Right cardiac atrium (tissue), 5 donors: ENCODE data around the gene TMCC2. TPM values are rescaled to one million over a fixed set of nuclear protein-coding genes. Genes with fewer than 3 reads are reported as not detected.
"Not testable (repeated sequence)": the region's sequence is repeated elsewhere in the genome, so short reads cannot be mapped to it uniquely, and the experiment has no call there.

Source experiments
- ATAC-seq, 2 donors: fragments of 200-7000 bp; cut with Tn5 transposase; one replicate each; pipeline versions ENCODE4 v1.8.0 to v1.9.1; 2020; ENCODE audit warnings: moderate library complexity in 2 of 2, mild to moderate bottlenecking in 1 of 2
- DNase-seq, 3 donors: peaks; one replicate each; pipeline ENCODE4 v3.0.0-alpha.2; 2020
- H3K27ac ChIP-seq: one replicate; pipeline ENCODE4 v1.5.1; 2013; ENCODE audit warnings: mild to moderate bottlenecking, low read length, control low read depth, moderate library complexity
- H3K27me3 ChIP-seq: one replicate; pipeline ENCODE4 v1.6.1; 2013; ENCODE audit not compliant: control insufficient read depth, insufficient read depth
- H3K4me1 ChIP-seq: one replicate; pipeline ENCODE4 v1.6.1; 2013; ENCODE audit warnings: low read length; ENCODE audit not compliant: control insufficient read depth, insufficient read depth
- H3K4me3 ChIP-seq: one replicate; pipeline ENCODE4 v1.5.1; 2013; ENCODE audit warnings: low read length, control low read depth
- H3K9me3 ChIP-seq: one replicate; pipeline ENCODE4 v1.6.1; 2013; ENCODE audit warnings: low read length; ENCODE audit not compliant: control insufficient read depth
- WGBS: extraction: QIAGEN DNeasy Blood & Tissue Kit; methylation state at CpG from one replicate; pipeline ENCODE4 v1.1.7; 2013; 5-methylcytosine and 5-hydroxymethylcytosine counted together
- intact Hi-C, 4 donors: fragments of 100-400 bp; cut with DNase I; formaldehyde crosslinking; loops; one replicate each; pipeline versions ENCODE4 v1.11.0 to v1.14.0; 2022 to 2023
- long read RNA-seq, 4 donors: library from polyadenylated mRNA; unstranded; transcript quantifications; one replicate each; pipeline ENCODE4 v2.0.0, GENCODE V29; 2020 to 2021
- polyA plus RNA-seq: library from polyadenylated mRNA; stranded (reverse); fragments of 200-250 nt; gene quantifications from one replicate; pipeline ENCODE4 v1.2.3, GENCODE V29; 2013
- total RNA-seq, 4 donors: library from RNA; stranded (reverse); fragmentation: NEBNext Ultra II Directional; extraction: Animal tissue kit (Norgen Biotek cat#: 25700); gene quantifications; one replicate each; pipeline ENCODE4 v1.2.1, GENCODE V29; 2021
- donor health status: healthy with polysubstance abuse.
- donor health status: DM: no; HTN: yes; CAD: no.
- donor health status: DM: no; HTN: no; CAD: no.
- donor health status: DM: no; HTN: yes; CAD: no; lungs with severe emphysema.
- donor health status: DM: yes; HTN: yes; CAD: no.

TMCC2 gene, protein sequence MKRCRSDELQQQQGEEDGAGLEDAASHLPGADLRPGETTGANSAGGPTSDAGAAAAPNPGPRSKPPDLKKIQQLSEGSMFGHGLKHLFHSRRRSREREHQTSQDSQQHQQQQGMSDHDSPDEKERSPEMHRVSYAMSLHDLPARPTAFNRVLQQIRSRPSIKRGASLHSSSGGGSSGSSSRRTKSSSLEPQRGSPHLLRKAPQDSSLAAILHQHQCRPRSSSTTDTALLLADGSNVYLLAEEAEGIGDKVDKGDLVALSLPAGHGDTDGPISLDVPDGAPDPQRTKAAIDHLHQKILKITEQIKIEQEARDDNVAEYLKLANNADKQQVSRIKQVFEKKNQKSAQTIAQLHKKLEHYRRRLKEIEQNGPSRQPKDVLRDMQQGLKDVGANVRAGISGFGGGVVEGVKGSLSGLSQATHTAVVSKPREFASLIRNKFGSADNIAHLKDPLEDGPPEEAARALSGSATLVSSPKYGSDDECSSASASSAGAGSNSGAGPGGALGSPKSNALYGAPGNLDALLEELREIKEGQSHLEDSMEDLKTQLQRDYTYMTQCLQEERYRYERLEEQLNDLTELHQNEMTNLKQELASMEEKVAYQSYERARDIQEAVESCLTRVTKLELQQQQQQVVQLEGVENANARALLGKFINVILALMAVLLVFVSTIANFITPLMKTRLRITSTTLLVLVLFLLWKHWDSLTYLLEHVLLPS
- total RNA-seq (10 to 100 TPM in 3 of 4 donors, 1 to 10 TPM in 1; 6.5 to 15.9 (median 13.2) TPM), polyA plus RNA-seq (15.7 TPM)
- long read RNA-seq, donor 1, transcript TMCC2-203 (5 exons, 3,738 nt), result major isoform, 36 of 51 reads
- long read RNA-seq, donor 1, partial matches to known transcripts, result 10 of 51 reads
- long read RNA-seq, donor 1, other reads (novel, unspliced or antisense), result 5 of 51 reads
- long read RNA-seq, donor 2, transcript TMCC2-203 (5 exons, 3,738 nt), result major isoform, 29 of 38 reads
- long read RNA-seq, donor 2, partial matches to known transcripts, result 5 of 38 reads
- long read RNA-seq, donor 2, other reads (novel, unspliced or antisense), result 3 of 38 reads
- long read RNA-seq, donor 3, transcript TMCC2-203 (5 exons, 3,738 nt), result major isoform, 12 of 34 reads
- long read RNA-seq, donor 3, partial matches to known transcripts, result 14 of 34 reads
- long read RNA-seq, donor 3, other reads (novel, unspliced or antisense), result 5 of 34 reads
- long read RNA-seq, donor 4, transcript TMCC2-203 (5 exons, 3,738 nt), result major isoform, 6 of 12 reads
- long read RNA-seq, donor 4, partial matches to known transcripts, result 1 of 12 reads
- long read RNA-seq, donor 4, other reads (novel, unspliced or antisense), result 2 of 12 reads

DNA sequence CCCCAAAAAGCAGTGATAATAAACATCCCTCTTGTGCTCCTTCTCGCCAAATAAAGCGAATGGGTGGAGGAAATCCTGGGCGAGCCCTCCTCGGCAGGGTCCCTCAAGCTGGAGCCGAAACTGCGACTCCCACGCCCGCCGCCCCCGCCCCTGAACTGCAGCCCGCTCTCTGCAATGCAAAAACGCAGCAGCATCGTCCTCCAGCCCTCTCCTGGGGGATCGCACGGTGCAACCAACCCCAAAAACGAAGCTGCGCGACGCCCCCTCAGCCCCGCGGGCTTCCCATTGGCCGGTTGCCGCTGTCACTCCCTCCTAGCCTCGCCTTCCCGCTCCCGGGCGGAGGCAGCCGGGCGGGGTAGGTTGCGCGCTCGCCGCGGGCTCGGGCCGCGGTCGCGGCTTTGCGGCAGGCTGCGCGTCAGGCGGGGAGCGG lies at the start of gene TMCC2:
Gene TMCC2, plus strand, starts transcription at position 363 of the 430 bp plus-strand sequence. CDS start 619 bp downstream, outside the sequence.
- intact Hi-C loops, result no loop called here
- peaks cover 4% of the 10 kb centered on the region for H3K4me1 ChIP-seq
- peak; percentile 92 to 97 (median 97) for DNase-seq
- H3K9me3 ChIP-seq, result no peaks in the 10 kb centered on the region
- H3K27me3 ChIP-seq, result no peaks in the 10 kb centered on the region
- under 1% methylated on average over 44 of the region's 44 CpGs for WGBS
- peak within 1 kb of the TSS; percentile 80 for H3K4me3 ChIP-seq
- peak; percentile 96 to 97 for ATAC-seq
- peak within 1 kb of the TSS; percentile 34 for H3K27ac ChIP-seq

DNA sequence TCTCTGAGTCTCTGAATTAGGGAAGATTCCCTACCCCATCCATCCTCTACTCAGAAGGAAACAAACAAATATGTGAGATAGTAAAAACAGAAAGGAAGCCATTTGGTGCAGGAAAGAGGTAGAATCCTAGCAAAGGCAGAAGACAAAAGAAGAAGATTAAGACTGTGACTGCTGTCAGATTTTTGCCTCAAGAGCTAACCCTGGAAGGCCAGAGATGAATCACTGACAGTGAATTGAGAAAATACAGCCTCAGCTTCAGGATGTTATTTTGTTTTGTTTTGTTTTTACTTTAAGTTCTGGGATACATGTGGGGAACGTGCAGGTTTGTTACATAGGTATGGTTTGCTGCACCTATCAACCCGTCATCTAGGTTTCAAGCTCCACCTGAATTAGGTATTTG lies 47.9 kb upstream of the TMCC2 start:
- DNase-seq, result no peak
- Histone ChIP-seq H3K4me1 (peaks cover 2% of the 10 kb centered on the region), H3K27me3 (no peaks in the 10 kb centered on the region), H3K27ac (no peak overlapping the region), H3K9me3 (no peaks in the 10 kb centered on the region), H3K4me3 (no peak overlapping the region)
- 83% methylated on average over 2 of the region's 2 CpGs for WGBS
- intact Hi-C loops, result loop anchor here in 1 of 4 donors (10.0 kb wide), 1 partner anchor 75 kb away; no protein-coding TSS in a partner anchor
- ATAC-seq, result no peak

- intact Hi-C loops, result loop anchor here in 1 of 4 donors (10.0 kb wide), 1 partner anchor 74 kb away; no protein-coding TSS in a partner anchor
- H3K27ac ChIP-seq, H3K4me3 ChIP-seq, H3K9me3 ChIP-seq, DNase-seq, ATAC-seq, H3K4me1 ChIP-seq, H3K27me3 ChIP-seq: not testable (repeated sequence)
- 87% methylated on average over 7 of the region's 7 CpGs for WGBS
Measured at GRCh38 chr1:205180331-205180730, 47.4 kb upstream of the TMCC2 start.

DNA sequence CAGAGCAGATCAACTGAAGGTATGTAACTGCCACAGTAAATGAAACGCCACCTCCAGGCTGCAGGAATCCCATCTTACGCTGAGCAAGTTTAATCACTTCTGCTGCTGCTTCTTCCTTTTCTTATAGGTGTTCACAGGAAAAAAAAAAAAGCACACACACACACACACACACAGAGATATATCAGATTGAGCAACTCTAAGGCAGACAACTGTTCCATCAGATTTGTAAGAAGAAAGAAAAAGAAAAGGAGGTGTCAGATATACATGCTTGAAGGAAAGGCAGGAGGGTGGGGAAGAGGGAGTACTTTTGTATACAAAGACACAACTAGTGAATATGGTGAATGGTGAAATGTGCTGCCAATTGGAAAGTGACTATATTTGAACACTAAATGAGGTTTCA lies 44.8 kb upstream of the TMCC2 start:
- intact Hi-C loops, result loop anchor here in 1 of 4 donors (10.0 kb wide), 1 partner anchor 72 kb away; no protein-coding TSS in a partner anchor
- no peaks in the 10 kb centered on the region for H3K9me3 ChIP-seq
- peaks cover 2% of the 10 kb centered on the region for H3K4me1 ChIP-seq
- peak overlapping the region; percentile 49 for H3K27ac ChIP-seq
- H3K27me3 ChIP-seq, result no peaks in the 10 kb centered on the region
- WGBS, result over 99% methylated on average over 2 of the region's 2 CpGs
- H3K4me3 ChIP-seq, result no peak overlapping the region
- DNase-seq (no peak), ATAC-seq (no peak)

- peak overlapping the region; percentile 20 for H3K27ac ChIP-seq
Measured at GRCh38 chr1:205183676-205184335, 43.9 kb upstream of the TMCC2 start.

GRCh38 chr1:205186191-205186590 lies 41.6 kb upstream of the TMCC2 start:
- ATAC-seq, result no peak
- intact Hi-C loops, result loop anchor here in 1 of 4 donors (10.0 kb wide), 1 partner anchor 69 kb away; no protein-coding TSS in a partner anchor
- Histone ChIP-seq H3K4me3 (no peak overlapping the region), H3K9me3 (no peaks in the 10 kb centered on the region), H3K27ac (no peak overlapping the region), H3K27me3 (no peaks in the 10 kb centered on the region), H3K4me1 (peaks cover 2% of the 10 kb centered on the region)
- no peak for DNase-seq

More at GRCh38 chr1:205183676-205184335, 43.9 kb upstream of the TMCC2 start:
- WGBS, result 54% methylated on average over 4 of the region's 4 CpGs
- DNase-seq (no peak), ATAC-seq (peak; percentile 32 to 48)
- intact Hi-C loops, result loop anchor here in 1 of 4 donors (10.0 kb wide), 1 partner anchor 71 kb away; no protein-coding TSS in a partner anchor
- no peak overlapping the region for H3K4me3 ChIP-seq
- H3K27me3 ChIP-seq, result no peaks in the 10 kb centered on the region
- H3K4me1 ChIP-seq, result peaks cover 2% of the 10 kb centered on the region
- H3K9me3 ChIP-seq, result no peaks in the 10 kb centered on the region

- H3K9me3 ChIP-seq, result no peaks in the 10 kb centered on the region
- no peak for ATAC-seq
- no peak overlapping the region for H3K27ac ChIP-seq
- H3K4me1 ChIP-seq, result peaks cover 2% of the 10 kb centered on the region
- intact Hi-C loops, result loop anchor here in 1 of 4 donors (10.0 kb wide), 1 partner anchor 67 kb away; no protein-coding TSS in a partner anchor
- 92% methylated on average over 10 of the region's 10 CpGs for WGBS
- H3K4me3 ChIP-seq, result no peak overlapping the region
- H3K27me3 ChIP-seq, result no peaks in the 10 kb centered on the region
- no peak for DNase-seq
Measured at GRCh38 chr1:205187420-205187819, 40.3 kb upstream of the TMCC2 start.

- H3K9me3 ChIP-seq, result no peaks in the 10 kb centered on the region
- no peak overlapping the region for H3K4me3 ChIP-seq
- intact Hi-C loops, result loop anchor here in 1 of 4 donors (10.0 kb wide), 1 partner anchor 67 kb away; no protein-coding TSS in a partner anchor
- no peak overlapping the region for H3K27ac ChIP-seq
- 44% methylated on average over 2 of the region's 2 CpGs for WGBS
- no peak for DNase-seq
- H3K4me1 ChIP-seq, result peaks cover 2% of the 10 kb centered on the region
- no peaks in the 10 kb centered on the region for H3K27me3 ChIP-seq
- no peak for ATAC-seq
Measured at GRCh38 chr1:205188098-205188497, 39.6 kb upstream of the TMCC2 start.

DNA sequence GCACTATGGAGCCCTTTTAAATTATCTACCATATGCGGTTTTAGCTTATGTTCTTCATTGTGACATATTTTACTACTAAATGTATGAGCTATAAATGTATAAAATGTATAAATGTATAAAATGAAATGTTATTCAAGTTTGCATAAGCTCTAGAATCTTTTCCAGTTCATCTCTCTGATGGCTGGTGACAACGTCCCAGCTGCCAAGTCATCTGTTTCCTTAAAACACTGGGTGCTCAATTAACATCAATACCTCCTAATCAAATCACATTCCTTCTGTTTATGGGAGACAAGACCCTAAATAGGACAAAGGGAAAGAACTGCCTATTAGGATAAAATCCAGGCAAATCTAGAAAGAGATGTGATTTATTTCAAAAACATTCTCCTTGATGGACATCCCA lies 39.1 kb upstream of the TMCC2 start:
- Histone ChIP-seq H3K4me1 (peaks cover 2% of the 10 kb centered on the region), H3K27ac (no peak overlapping the region), H3K9me3 (no peaks in the 10 kb centered on the region), H3K27me3 (no peaks in the 10 kb centered on the region), H3K4me3 (no peak overlapping the region)
- DNase-seq (no peak), ATAC-seq (no peak)
- 53% methylated on average over 2 of the region's 2 CpGs for WGBS
- intact Hi-C loops, result loop anchor here in 1 of 4 donors (10.0 kb wide), 1 partner anchor 66 kb away; no protein-coding TSS in a partner anchor
